Gastrocnemius medialis (tissue), 4 donors: ENCODE results near the gene APOD. TPM values are rescaled to one million over a fixed set of nuclear protein-coding genes. Genes with fewer than 3 reads are reported as not detected.

Experiments used
- ATAC-seq, 2 donors: fragments of 150-250 bp; one replicate each; pipeline ENCODE4 v1.9.1; 2016
- DNase-seq, 2 donors: peaks; one replicate each; pipeline ENCODE4 v3.0.0-alpha.2; 2019
- H3K27ac ChIP-seq, 4 donors: fragments of 200-600 bp; sonication (generic); 1 replicate in 1 of 4; 2 replicates in 3 of 4; pipeline ENCODE4 v1.5.1; 2016 to 2018; ENCODE audit warnings: mild to moderate bottlenecking in 2 of 4, moderate library complexity in 1 of 4
- H3K27me3 ChIP-seq, 3 donors: fragments of 200-600 bp; sonication (generic) in 2 of 3; 1 replicate in 1 of 3; 2 replicates in 2 of 3; pipeline versions ENCODE4 v1.5.1 to v1.6.0; 2016 to 2019; ENCODE audit warnings: mild to moderate bottlenecking in 1 of 3, moderate library complexity in 1 of 3
- H3K36me3 ChIP-seq, 2 donors: fragments of 200-600 bp; sonication (generic) in 1 of 2; one replicate each; pipeline ENCODE4 v1.5.1; 2017 to 2018
- H3K4me1 ChIP-seq, 2 donors: fragments of 200-600 bp; sonication (generic) in 1 of 2; one replicate each; pipeline ENCODE4 v1.5.1; 2016 to 2017; ENCODE audit warnings: mild to moderate bottlenecking in 2 of 2
- H3K4me3 ChIP-seq, 4 donors: fragments of 200-600 bp; sonication (generic) in 3 of 4; 1 replicate in 1 of 4; 2 replicates in 3 of 4; pipeline ENCODE4 v1.5.1; 2016 to 2019; ENCODE audit warnings: mild to moderate bottlenecking in 2 of 4
- H3K9me3 ChIP-seq, 3 donors: fragments of 200-600 bp; sonication (generic) in 2 of 3; 1 replicate in 1 of 3; 2 replicates in 2 of 3; pipeline ENCODE4 v1.5.1; 2016 to 2019
- CTCF ChIP-seq, 5 experiments: fragments of 450-650 bp in 3 of 5; fragments of 200-600 bp in 2 of 5; sonication (generic) in 2 of 5; IDR thresholded peaks in 4 of 5; conservative IDR thresholded peaks in 1 of 5; 1 replicate in 4 of 5; 2 replicates in 1 of 5; pipeline ENCODE4 v1.5.1; 2016 to 2019; ENCODE audit warnings: antibody characterized with exemption in 5 of 5, mild to moderate bottlenecking in 3 of 5, moderate library complexity in 3 of 5
- POLR2A ChIP-seq, 2 donors: fragments of 450-650 bp; IDR thresholded peaks; one replicate each; pipeline ENCODE4 v1.6.1; 2017; ENCODE audit warnings: antibody characterized with exemption in 2 of 2, mild to moderate bottlenecking in 2 of 2, moderate library complexity in 2 of 2
- in situ Hi-C, 4 donors: fragments of 200-750 bp; cut with MboI; loops; one replicate each; pipeline versions ENCODE4 v1.15.0 to v1.8.0; 2017; ENCODE audit warnings: low sequenced_read_pairs in 4 of 4
- intact Hi-C: fragments of 100-400 bp; cut with DNase I; formaldehyde crosslinking; loops from one replicate; pipeline ENCODE4 v1.15.1; 2023; ENCODE audit warnings: low total_unique reads
- total RNA-seq, 4 donors: library from RNA; depleted of rRNA; stranded (reverse); fragments of >200 nt; gene quantifications; one replicate each; pipeline versions ENCODE4 v1.1.0 to v1.2.3, GENCODE V29; 2016

The APOD gene
- total RNA-seq, 4 donors from 2014 or later, result 602 to 801 (median 626) TPM

- no peaks in the 10 kb centered on the region for H3K9me3 ChIP-seq
- in situ Hi-C loops, result loop anchor here in 2 of 4 donors (25.0 kb wide), 1 partner anchor 861 kb away; the partner anchor contains the start of gene FAM43A (in 2 of the 2)
- H3K4me3 ChIP-seq, result no peak overlapping the region
- no peak overlapping the region for H3K27ac ChIP-seq
- TF ChIP-seq POLR2A (IDR thresholded peaks at IDR 0.05), result no peak
- no peak for TF ChIP-seq CTCF (IDR thresholded peaks at IDR 0.05 in 4 of 5, conservative IDR thresholded peaks at IDR 0.05 in 1 of 5)
- H3K4me1 ChIP-seq, result peaks cover 27 to 34% of the 10 kb centered on the region in 2 donors
- DNase-seq (no peak), ATAC-seq (no peak)
- H3K36me3 ChIP-seq, result no peaks in the 10 kb centered on the region
- no peaks in the 10 kb centered on the region for H3K27me3 ChIP-seq
- intact Hi-C loops, result no loop called here
Measured at GRCh38 chr3:195548006-195548405, 35.7 kb downstream of the APOD start.

- peaks cover 24 to 32% of the 10 kb centered on the region in 2 donors for H3K4me1 ChIP-seq
- no peaks in the 10 kb centered on the region for H3K9me3 ChIP-seq
- no peak overlapping the region for H3K4me3 ChIP-seq
- no peak for TF ChIP-seq CTCF (IDR thresholded peaks at IDR 0.05 in 4 of 5, conservative IDR thresholded peaks at IDR 0.05 in 1 of 5)
- no peak for TF ChIP-seq POLR2A (IDR thresholded peaks at IDR 0.05)
- peak overlapping the region; percentile 26 to 66 (median 31) for H3K27ac ChIP-seq
- no peaks in the 10 kb centered on the region for H3K27me3 ChIP-seq
- in situ Hi-C loops, result loop anchor here in 2 of 4 donors (25.0 kb wide), 1 partner anchor 859 kb away; the partner anchor contains the start of gene FAM43A (in 2 of the 2)
- intact Hi-C loops, result no loop called here
- no peak for DNase-seq
- ATAC-seq, result no peak
- H3K36me3 ChIP-seq, result no peaks in the 10 kb centered on the region
Measured at GRCh38 chr3:195546130-195546560, 37.6 kb downstream of the APOD start.

GRCh38 chr3:195544634-195545033 lies 39.1 kb downstream of the APOD start:
- ATAC-seq, result no peak
- Histone ChIP-seq H3K4me1 (peaks cover 31 to 43% of the 10 kb centered on the region in 2 donors), H3K36me3 (no peaks in the 10 kb centered on the region), H3K27me3 (no peaks in the 10 kb centered on the region), H3K9me3 (no peaks in the 10 kb centered on the region), H3K27ac (peak overlapping the region; percentile 95 to 99 (median 98)), H3K4me3 (no peak overlapping the region)
- TF ChIP-seq POLR2A (IDR thresholded peaks at IDR 0.05), result no peak
- TF ChIP-seq CTCF (IDR thresholded peaks at IDR 0.05 in 4 of 5, conservative IDR thresholded peaks at IDR 0.05 in 1 of 5), result no peak
- no peak for DNase-seq
- intact Hi-C loops (loop anchor here (5.0 kb wide), 1 partner anchor 308 kb away; no protein-coding TSS in a partner anchor), in situ Hi-C loops (loop anchor here in 2 of 4 donors (25.0 kb wide), 1 partner anchor 857 kb away; the partner anchor contains the start of gene FAM43A (in 2 of the 2))

GRCh38 chr3:195544230-195544536 lies 39.6 kb downstream of the APOD start:
- H3K4me3 ChIP-seq, result peak overlapping the region in 2 of 4 donors; percentile 85 to 99
- intact Hi-C loops, result loop anchor here (5.0 kb wide), 1 partner anchor 308 kb away; no protein-coding TSS in a partner anchor
- in situ Hi-C loops, result loop anchor here in 2 of 4 donors (25.0 kb wide), 1 partner anchor 857 kb away; the partner anchor contains the start of gene FAM43A (in 2 of the 2)

More at GRCh38 chr3:195544230-195544536, 39.6 kb downstream of the APOD start:
- no peaks in the 10 kb centered on the region for H3K36me3 ChIP-seq
- TF ChIP-seq CTCF (IDR thresholded peaks at IDR 0.05 in 4 of 5, conservative IDR thresholded peaks at IDR 0.05 in 1 of 5) (no peak), POLR2A (IDR thresholded peaks at IDR 0.05) (no peak)
- H3K9me3 ChIP-seq, result no peaks in the 10 kb centered on the region
- H3K27me3 ChIP-seq, result no peaks in the 10 kb centered on the region
- H3K4me1 ChIP-seq, result peaks cover 36 to 48% of the 10 kb centered on the region in 2 donors
- peak overlapping the region; percentile 95 to 99 (median 98) for H3K27ac ChIP-seq
- DNase-seq (no peak), ATAC-seq (no peak)
